ENCODE measurements around the gene SHCBP1L.
"Not testable (repeated sequence)": the region's sequence is repeated elsewhere in the genome, so short reads cannot be mapped to it uniquely, and the experiment has no call there.

The SHCBP1L gene

DNA sequence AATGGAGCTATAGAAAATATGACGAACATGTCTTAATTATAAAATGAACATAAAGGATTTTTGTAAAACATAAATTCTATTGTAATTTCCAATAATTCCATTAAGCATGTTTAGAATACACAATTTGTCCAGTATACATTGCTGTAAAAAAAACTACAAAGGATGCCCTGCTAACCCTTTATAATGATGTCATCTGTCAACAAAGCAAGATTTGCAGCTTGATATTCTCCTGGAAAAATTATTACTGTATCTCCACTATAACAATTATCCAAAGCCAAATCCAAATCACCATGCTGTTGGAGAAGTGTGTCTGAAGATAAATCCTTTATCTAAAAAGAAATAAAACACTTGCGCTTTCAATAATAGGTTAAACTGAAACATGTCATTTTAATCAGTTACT lies 47.6 kb downstream of the SHCBP1L start:
- intact Hi-C loops (cut with DNase I), result no loop called here
- DNase-seq, result no peak

DNA sequence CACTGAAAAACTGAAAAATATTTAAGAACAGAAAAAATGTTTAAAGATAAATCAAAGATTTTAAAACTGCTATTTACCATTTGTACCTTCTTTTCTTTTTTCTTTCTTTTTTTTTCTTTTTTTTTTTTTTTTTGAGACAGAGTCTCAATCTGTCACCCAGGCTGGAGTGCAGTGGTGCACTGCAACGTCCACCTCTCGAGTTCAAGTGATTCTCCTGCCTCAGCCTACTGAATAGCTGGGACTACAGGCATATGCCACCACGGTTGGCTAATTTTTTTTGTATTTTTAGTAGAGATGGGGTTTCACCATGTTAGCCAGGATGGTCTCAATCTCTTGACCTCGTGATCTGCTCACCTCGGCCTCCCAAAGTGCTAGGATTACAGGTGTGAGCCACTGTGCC lies 51.0 kb downstream of the SHCBP1L start:
- DNase-seq; intact Hi-C loops (cut with DNase I): not testable (repeated sequence)

DNA sequence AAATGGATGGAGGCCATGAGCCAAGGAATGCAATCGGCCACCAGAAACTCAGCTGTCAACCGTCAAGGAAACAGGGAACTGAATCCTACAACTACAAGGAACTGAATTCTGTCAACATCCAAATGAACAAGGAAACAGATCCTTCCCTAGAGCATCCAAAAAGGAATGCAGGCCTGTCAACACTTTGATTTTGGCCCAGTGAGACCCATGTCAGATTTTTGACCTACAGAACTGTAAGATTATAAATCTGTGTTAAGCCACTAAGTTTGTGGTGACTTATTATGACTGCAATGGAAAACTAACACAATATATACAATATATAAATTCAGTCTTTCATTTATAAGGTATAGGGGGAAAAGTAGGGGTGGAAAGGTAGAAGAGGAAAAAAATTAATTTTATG lies 55.3 kb downstream of the SHCBP1L start:
- intact Hi-C loops (cut with DNase I), result no loop called here
- DNase-seq, result no peak

DNA sequence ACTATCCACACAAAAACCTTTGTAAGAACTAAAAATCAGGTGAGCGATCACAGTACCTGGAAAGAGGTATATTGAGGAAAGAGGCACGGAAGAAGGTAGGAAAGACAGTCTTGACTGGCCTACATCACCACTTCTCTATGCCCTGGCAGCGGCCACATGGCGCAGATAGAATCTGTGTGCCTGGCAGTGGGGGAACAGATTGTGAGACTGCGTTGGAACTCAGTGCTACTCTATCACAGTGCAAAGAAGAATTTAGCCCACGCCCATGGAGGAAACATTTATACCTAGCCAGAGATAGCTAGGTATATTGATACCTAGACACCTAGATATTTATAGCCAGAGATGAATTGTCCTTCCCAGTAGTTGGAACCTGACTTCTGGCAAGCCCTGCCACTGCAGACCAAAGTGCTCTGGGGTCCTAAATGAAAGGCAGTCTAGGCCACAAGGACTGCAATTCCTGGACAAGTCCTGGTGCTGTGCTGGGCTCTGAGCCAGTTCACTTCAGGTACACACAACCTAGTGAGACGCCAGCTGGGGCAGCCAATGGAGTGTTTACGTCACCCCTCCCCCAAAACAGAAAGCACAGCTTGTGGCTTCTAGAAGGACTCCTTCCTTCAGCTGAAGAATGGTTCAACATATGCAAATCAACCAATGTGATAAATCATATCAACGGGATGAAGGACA lies 61.9 kb downstream of the SHCBP1L start:
- no peak for DNase-seq
- intact Hi-C loops (cut with DNase I), result no loop called here

DNA sequence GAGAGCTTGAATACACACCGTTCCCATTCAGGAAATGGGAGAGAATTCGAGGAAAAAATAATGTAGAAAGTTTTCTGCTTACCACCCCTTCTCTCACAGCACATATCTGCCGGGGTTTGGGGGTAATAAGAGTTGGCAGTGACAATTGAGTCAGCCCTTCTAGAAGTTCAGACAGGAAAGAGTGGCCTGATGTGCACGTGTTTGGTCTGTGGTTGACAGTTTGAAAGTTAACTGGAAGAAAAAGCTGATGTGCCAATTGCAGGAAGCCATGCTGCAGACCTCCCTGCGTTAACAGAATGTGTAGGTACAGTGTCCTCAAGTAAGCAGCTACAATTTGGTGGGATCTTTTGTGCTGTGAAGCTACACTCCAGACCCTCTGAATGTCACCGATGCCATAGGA lies 63.0 kb downstream of the SHCBP1L start:
- intact Hi-C loops (cut with DNase I), result no loop called here
- no peak for DNase-seq

DNA sequence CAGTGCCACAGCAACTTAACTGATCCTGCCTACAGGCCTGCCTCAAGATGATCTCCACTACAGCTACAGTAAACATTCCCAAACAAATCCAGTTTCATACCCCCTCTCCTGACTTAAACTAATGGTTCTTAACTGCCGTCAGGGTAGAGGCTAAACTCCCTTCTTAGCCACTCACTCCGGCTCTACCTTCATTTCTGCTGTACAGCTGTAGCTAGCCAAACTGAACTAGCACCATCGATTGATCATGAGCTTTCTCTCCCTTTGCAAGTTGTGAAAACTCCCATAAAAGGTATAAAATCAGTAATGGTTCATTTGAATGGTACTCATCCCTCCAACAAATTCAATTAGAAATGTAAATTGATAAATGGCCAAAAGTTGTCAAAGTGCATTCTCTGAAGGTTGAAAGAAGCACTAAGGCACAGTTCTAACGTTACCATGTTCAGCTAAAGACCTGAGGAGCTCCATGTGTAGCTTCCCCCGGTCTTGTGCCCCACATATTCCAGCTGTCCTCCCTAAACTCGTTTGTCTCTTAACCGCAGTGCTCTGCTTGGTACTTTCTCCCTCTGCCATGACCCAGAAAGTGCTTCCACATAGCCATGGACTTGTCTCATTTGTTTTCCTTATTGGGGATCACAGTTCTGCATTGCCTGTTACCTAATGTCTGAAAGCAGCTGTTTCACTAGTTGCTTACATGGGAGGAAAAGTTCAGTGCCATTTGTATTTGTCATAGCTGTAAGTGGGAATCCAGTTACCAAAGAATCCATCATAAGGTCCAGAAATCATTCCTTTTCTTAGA lies 64.0 kb downstream of the SHCBP1L start:
- no peak for DNase-seq
- intact Hi-C loops (cut with DNase I), result no loop called here

DNA sequence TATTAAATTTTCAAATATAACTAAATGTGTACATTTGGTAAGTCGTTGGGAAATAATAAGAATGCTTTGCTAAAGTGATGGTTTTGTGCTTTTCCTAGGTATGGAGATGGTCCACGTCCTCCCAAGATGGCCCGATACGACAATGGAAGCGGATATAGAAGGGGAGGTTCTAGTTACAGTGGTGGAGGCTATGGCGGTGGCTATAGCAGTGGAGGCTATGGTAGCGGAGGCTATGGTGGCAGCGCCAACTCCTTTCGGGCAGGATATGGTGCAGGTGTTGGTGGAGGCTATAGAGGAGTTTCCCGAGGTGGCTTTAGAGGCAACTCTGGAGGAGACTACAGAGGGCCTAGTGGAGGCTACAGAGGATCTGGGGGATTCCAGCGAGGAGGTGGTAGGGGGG lies 66.0 kb downstream of the SHCBP1L start:
- no peak for DNase-seq
- intact Hi-C loops (cut with DNase I), result no loop called here

DNA sequence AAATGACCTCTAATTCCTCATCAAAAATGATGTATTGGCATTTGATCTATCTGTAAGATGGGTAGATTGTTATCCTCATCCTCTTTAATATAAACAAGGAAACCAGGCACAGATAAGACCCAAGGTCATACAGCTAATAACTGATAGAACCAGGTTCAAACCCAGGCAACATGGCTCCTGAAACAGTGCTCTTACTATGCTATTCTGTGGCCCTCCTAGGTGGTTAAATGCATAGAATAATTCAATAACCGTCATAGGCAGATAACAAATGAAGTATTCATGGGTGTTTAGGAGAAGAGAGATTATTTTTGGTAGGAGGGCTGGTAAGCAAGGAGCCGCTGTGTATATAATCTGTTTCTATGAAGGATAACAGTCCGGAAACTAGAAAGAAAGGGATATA lies 67.4 kb downstream of the SHCBP1L start:
- no peak for DNase-seq

DNA sequence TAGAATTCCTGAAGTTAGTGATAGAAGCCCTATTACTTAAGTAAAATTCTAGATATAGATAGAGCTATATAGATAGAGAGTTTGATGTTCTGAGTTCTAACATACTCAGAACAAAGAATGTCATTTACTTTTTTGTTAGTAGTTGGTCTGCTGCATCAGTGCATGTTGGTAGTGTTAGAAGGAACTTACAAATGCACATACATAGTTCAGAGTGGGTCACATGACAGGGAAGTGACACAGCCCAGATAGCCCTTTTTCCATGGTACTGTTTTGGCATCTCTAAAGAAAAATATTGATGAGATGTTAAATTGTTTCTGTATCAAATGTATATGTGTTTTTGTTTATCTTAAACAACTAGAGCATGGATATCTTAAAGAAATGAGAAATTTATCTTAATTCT lies 68.1 kb downstream of the SHCBP1L start:
- intact Hi-C loops (cut with DNase I), result no loop called here
- DNase-seq, result no peak

More for the DNA sequence above, 67.4 kb downstream of the SHCBP1L start:
- intact Hi-C loops (cut with DNase I), result no loop called here

DNA sequence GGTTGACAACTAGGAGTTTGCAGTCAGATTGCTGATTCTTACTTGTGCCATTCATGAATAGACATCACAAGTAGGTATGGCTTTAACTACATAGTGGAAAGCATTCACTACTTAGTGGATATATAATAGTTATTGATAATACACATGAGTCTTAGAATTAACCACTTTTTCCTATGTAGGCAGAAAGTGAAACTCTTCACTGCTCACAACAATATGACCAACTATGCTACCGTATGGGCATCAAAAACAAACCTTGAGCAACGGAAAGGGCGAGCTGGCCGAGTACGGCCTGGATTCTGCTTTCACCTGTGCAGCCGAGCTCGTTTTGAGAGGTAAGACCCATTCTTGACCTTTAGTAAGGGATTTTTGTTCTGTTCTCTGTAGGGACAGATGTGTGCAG lies 75.1 kb downstream of the SHCBP1L start:
- intact Hi-C loops (cut with DNase I), result no loop called here
- no peak for DNase-seq

DNA sequence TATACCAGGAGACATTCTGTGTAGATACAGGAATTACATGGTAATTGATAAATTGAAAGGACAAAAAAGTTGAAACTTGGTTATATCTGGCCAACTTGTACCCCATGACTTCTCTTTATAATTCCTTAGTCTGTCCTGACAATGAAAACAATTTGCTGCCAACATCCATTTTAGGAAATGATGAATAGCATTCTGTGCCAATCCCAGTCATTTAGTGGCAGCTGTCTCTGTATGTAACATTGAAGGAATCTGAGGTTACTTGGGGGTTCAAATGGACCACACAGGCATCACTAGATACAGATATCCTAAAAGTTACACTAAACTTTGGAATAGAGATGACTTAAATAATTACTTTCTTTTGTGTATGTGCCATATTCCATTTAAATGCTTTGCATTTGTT lies 75.6 kb downstream of the SHCBP1L start:
- no peak for DNase-seq
- intact Hi-C loops (cut with DNase I), result no loop called here

DNA sequence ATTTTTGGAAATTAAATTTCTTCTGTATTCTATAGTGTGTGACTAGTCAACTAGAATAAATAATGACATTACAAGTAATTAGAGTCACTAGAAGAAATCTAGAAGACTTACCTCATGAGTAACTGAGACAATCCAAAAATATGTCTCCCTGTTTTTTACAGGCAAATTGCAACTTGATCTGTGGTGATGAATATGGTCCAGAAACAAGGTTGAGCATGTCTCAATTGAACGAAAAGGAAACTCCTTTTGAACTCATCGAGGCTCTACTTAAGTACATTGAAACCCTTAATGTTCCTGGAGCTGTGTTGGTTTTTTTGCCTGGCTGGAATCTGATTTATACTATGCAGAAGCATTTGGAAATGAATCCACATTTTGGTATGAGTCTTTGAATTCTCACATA lies 77.1 kb downstream of the SHCBP1L start:
- DNase-seq, result no peak
- intact Hi-C loops (cut with DNase I), result no loop called here

DNA sequence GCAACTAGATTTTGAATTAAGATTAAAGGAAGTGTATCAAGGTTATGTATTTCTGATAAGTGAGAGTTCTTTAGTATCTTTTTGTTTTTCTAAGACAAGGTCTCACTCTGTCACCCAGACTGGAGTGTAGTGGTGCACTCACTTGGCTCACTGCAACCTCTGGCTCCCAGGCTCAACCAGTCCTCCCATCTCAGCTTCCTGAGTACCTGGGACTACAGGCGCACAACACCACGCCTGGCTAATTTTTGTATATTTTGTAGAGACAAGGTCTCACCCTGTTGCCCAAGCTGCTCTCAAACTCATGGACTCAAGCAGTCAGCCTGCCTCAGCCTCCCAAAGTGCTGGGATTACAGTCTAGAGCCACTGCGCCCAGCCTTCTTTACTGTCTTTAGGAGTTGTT lies 80.1 kb downstream of the SHCBP1L start:
- DNase-seq, result no peak
- intact Hi-C loops (cut with DNase I), result no loop called here

DNA sequence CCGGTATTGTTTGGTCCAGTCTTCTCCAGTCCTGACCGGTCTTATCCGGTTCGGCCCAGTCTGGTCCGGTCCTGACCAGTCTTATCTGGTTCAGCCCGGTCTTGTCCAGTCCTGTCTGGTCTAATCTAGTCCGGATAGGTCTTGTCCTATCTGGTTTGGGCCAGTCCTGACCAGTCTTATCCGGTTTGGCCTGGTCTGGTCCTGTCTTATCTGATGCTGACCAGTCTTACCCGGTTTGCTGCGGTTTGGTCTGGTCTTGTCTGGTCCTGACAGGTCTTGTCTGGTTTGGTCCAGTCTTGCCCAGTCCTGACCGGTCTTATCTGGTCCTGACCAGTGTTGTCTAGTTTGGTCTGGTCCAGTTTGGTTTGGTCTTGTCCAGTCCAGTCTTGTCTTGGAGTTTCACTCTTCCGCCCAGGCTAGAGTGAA lies 83.7 kb downstream of the SHCBP1L start:
- DNase-seq, result no peak
- intact Hi-C loops (cut with DNase I), result no loop called here

DNA sequence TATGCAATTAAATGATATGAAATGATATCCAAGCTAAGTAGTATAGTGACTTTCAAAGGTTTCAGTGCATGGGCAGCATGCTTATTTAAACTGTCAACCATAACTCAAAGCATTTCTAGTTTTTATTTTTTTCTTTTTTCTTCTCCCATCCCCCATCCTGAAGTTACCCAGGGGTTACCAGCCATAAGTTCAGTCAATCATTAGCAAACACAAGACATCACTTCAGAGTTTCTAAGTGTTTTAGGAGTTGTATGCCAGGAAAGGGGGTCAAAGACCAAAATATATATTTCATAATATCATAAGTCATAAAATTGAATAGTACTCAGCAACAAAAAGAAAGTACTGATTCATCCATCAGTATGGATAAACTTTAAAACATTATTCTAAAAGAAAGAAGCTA lies 85.1 kb downstream of the SHCBP1L start:
- DNase-seq, result no peak
- intact Hi-C loops (cut with DNase I), result no loop called here

DNA sequence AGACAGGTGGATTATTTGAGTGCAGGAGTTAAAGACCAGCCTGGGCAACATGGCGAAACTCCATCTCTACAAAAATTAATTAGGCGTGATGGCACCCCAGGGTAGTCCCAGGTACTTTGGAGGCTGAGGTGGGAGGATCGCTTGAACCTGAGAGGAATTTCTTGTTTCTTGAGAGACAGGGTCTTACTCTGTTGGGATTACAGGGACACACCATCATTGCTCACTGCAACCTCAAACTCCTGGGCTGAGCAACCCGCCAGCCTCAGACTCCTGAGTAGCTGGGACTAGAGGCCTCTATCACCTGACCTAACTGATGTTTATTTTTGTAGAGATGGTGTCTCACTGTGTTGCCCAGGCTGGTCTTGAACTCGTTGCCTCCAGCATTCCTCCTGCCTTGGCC lies 89.0 kb downstream of the SHCBP1L start:
- intact Hi-C loops (cut with DNase I), result no loop called here
- DNase-seq, result no peak

DNA sequence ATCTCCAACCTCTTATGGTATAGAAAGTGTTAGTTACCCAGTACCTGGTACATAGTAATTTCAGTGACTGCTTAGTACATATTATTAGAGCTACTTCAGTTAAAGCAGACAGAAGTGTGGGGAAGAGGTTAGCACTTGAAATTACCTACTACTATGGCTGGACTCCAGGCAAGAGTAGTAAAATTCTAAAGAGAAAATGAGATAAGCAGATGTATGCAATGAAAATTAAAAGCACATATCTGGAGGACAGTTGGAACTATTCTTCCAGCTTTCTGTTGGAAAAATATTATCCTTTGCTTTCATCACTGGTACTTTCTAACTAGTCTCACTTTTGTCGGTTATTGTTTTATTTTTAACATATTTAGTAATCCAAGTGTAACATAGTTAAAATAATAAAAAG lies 90.1 kb downstream of the SHCBP1L start:
- intact Hi-C loops (cut with DNase I), result no loop called here
- no peak for DNase-seq

DNA sequence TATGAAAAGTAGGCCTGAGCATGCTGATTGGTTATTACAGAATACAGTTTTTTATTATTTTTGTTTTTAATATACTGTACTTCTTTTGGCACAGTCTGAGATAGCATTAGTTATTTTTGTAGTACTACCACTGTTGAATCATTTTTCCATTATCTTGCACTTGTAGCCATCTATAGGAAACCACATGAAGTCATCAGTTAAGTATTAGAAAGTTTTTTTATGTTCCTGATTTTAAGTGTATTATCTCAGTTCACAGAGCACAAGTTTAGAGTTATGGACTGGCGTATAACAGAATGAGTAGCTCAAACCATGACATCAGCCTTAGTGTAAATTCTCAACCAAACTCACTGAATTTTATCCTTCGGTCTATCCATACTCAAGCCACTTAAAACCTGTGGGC lies 91.0 kb downstream of the SHCBP1L start:
- intact Hi-C loops (cut with DNase I), result no loop called here

DNA sequence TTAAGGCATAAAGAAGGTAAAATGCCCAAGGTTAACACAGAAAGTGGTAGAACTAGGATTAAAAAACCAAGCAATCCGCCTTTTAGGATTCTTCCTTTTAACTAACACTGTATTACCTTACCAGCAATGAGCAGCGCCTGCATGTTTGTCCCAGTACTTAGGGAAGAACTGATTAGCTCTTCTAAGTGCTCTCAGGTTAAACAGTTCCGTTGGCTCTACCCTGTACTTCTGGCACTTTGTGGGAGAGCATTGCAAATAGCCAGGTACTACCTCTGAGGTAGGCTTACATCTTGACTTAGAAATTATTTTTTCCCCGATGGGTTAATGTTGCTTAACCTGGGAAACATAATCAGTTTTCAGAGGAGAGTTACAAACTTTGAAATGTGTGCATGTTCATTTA lies 92.3 kb downstream of the SHCBP1L start:
- no peak for DNase-seq
- intact Hi-C loops (cut with DNase I), result no loop called here

More for the DNA sequence above, 91.0 kb downstream of the SHCBP1L start:
- DNase-seq, result no peak

DNA sequence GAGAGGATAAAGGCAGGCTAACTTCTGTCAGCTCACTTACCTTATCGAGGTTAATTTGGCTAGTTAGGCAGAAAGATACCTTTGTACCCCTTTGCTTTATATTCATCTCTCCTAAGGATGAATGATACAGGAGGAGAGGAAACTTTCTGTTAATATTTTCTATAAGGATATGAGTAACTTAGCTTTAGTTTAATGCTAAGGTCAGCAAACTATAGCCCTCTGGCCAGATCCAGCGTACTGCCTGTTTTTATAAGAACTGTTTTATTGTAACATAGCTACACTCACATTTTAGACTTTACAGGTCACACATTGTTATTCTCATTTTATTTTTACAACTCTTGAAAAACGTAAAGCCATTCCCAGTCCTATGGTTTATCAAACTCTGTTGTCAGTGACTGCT lies 95.8 kb downstream of the SHCBP1L start:
- intact Hi-C loops (cut with DNase I), result no loop called here
- no peak for DNase-seq

DNA sequence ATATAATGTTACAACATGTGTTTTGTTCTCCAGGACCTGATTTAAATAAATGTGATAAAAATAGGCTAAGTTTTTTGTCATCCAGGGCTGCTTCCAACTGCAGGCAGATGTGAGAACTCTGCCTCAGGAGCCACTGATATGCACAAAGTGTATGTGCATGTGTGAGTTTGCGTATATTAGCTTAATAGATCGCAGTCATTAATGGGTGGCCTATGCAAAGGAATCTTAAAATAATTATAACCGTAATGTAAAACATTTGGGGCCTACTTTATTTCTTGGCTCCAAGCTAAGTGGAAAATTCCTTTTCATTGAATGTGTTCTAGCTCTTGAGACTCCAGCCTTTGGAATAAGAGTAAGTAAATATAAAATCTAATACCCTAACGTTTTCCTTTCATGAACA lies 97.1 kb downstream of the SHCBP1L start:
- no peak for DNase-seq

DNA sequence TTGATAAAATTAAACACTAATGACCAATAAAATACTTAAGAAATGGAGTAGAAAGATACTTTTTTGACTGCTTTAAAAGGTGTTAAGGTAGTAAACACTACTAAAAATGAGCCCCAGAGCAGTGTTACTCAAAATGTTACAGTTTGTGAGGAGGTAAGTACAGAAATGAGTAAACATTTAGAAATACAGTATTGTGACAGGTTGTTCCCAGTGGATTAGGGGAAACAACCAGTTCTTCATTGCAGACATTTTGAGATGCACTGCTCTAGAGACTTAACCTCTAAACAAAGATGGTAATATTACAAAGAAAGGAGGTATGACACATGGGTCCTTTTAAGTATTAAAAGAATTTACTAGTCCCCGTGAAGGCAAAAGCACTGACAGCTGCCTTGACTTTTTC lies 101.1 kb downstream of the SHCBP1L start:
- intact Hi-C loops (cut with DNase I), result no loop called here
- DNase-seq, result no peak

More for the DNA sequence above, 97.1 kb downstream of the SHCBP1L start:
- intact Hi-C loops (cut with DNase I), result no loop called here

Data from posterior cingulate gyrus (tissue), 11 donors.